Astrocyte (in vitro differentiated cells and primary cell): ENCODE measurements around the gene CREB5. TPM values are rescaled to one million over a fixed set of nuclear protein-coding genes. Genes with fewer than 3 reads are reported as not detected.
A peak's percentile ranks its signal among the peaks of the same experiment; 100 is the strongest.
"Not testable (repeated sequence)": the region's sequence is repeated elsewhere in the genome, so short reads cannot be mapped to it uniquely, and the experiment has no call there.

Experiments used
- DNase-seq: peaks from one replicate; pipeline ENCODE4 v3.0.0-alpha.2; 2010; ENCODE audit warnings: low read depth
- FAIRE-seq: peaks from 2 replicates; lab custom pipeline; 2011; peaks lifted over from hg19 to GRCh38; lab: Jason Lieb, UNC
- H2AFZ ChIP-seq: 2 replicates; pipeline ENCODE4 v1.6.0; 2012; ENCODE audit warnings: low read depth, low read length, inconsistent platforms
- H3K27ac ChIP-seq: 2 replicates; pipeline ENCODE4 v1.5.1; 2011; ENCODE audit warnings: low read depth, low read length, inconsistent platforms
- H3K27me3 ChIP-seq: 2 replicates; pipeline ENCODE4 v1.6.0; 2011; ENCODE audit warnings: low read length, inconsistent platforms; ENCODE audit not compliant: insufficient read depth
- H3K36me3 ChIP-seq: 2 replicates; pipeline ENCODE4 v1.5.1; 2011; ENCODE audit warnings: low read length, inconsistent platforms; ENCODE audit not compliant: insufficient read depth
- H3K4me1 ChIP-seq: 2 replicates; pipeline ENCODE4 v1.5.1; 2011; ENCODE audit warnings: low read length, inconsistent platforms; ENCODE audit not compliant: insufficient read depth
- H3K4me2 ChIP-seq: 2 replicates; pipeline ENCODE4 v1.6.0; 2012; ENCODE audit warnings: low read length, inconsistent platforms
- H3K4me3 ChIP-seq: 2 replicates; pipeline ENCODE4 v1.5.1; 2011; ENCODE audit warnings: low read depth, mild to moderate bottlenecking, low read length, inconsistent platforms; ENCODE audit not compliant: insufficient read depth
- H3K79me2 ChIP-seq: 2 replicates; pipeline ENCODE4 v1.6.0; 2012; ENCODE audit warnings: mild to moderate bottlenecking, low read length, inconsistent platforms; ENCODE audit not compliant: insufficient read depth
- H3K9ac ChIP-seq: 2 replicates; pipeline ENCODE4 v1.6.0; 2012; ENCODE audit warnings: mild to moderate bottlenecking, low read length, inconsistent platforms
- H3K9me3 ChIP-seq: 2 replicates; pipeline ENCODE4 v1.5.1; 2012; ENCODE audit warnings: low read depth, mild to moderate bottlenecking, low read length, inconsistent platforms; ENCODE audit not compliant: insufficient read depth
- H4K20me1 ChIP-seq: 2 replicates; pipeline ENCODE4 v1.6.0; 2012; ENCODE audit warnings: low read length, inconsistent platforms; ENCODE audit not compliant: insufficient read depth
- H3K27ac Mint-ChIP-seq: one replicate; pipeline ENCODE4 v1.8.0; 2021; ENCODE audit warnings: mild to moderate bottlenecking, mixed read lengths; ENCODE audit not compliant: unreplicated experiment
- H3K27me3 Mint-ChIP-seq: one replicate; pipeline ENCODE4 v1.8.0; 2021; ENCODE audit warnings: low read depth, mixed read lengths; ENCODE audit not compliant: unreplicated experiment
- H3K36me3 Mint-ChIP-seq: one replicate; pipeline ENCODE4 v1.8.0; 2021; ENCODE audit warnings: low read depth, mixed read lengths; ENCODE audit not compliant: unreplicated experiment
- H3K4me1 Mint-ChIP-seq: one replicate; pipeline ENCODE4 v1.8.0; 2021; ENCODE audit warnings: low read depth, mixed read lengths; ENCODE audit not compliant: unreplicated experiment
- H3K4me3 Mint-ChIP-seq: one replicate; pipeline ENCODE4 v1.8.0; 2021; ENCODE audit warnings: mild to moderate bottlenecking, moderate library complexity, mixed read lengths; ENCODE audit not compliant: unreplicated experiment
- H3K9me3 Mint-ChIP-seq: one replicate; pipeline ENCODE4 v1.8.0; 2021; ENCODE audit warnings: mild to moderate bottlenecking, mixed read lengths; ENCODE audit not compliant: unreplicated experiment
- CTCF ChIP-seq: IDR thresholded peaks from 2 replicates; pipeline ENCODE4 v1.5.1; 2011; ENCODE audit warnings: low read depth, mild to moderate bottlenecking, inconsistent platforms, low read length, moderate library complexity; ENCODE audit not compliant: insufficient read depth
- EZH2 ChIP-seq: IDR thresholded peaks from 2 replicates; pipeline ENCODE4 v1.6.1; 2012; ENCODE audit warnings: mild to moderate bottlenecking, low read length, inconsistent platforms; ENCODE audit not compliant: insufficient read depth
- total RNA-seq: library from RNA; stranded (reverse); gene quantifications from 2 replicates; pipeline ENCODE4 v1.2.1, GENCODE V29; 2021

CREB5 gene
- total RNA-seq, 1 donor from 2014 or later = 25.4 TPM

GRCh38 chr7:28823582-28823981 is 411.3 kb downstream of the CREB5 start:
- Histone ChIP-seq H3K9me3 (no peaks in the 10 kb centered on the region), H4K20me1 (no peaks in the 10 kb centered on the region), H3K4me3 (no peak overlapping the region), H3K4me1 (no peaks in the 10 kb centered on the region), H3K79me2 (no peaks in the 10 kb centered on the region), H3K27ac (no peak overlapping the region), H3K4me2 (no peak overlapping the region), H3K36me3 (peaks cover 12% of the 10 kb centered on the region), H3K9ac (no peak overlapping the region), H2AFZ (no peak overlapping the region), H3K27me3 (no peaks in the 10 kb centered on the region)
- DNase-seq (no peak), FAIRE-seq (no peak)
- Mint-ChIP-seq H3K4me3 (no peak overlapping the region), H3K36me3 (peaks cover 14% of the 10 kb centered on the region), H3K4me1 (peaks cover 6% of the 10 kb centered on the region), H3K9me3 (no peaks in the 10 kb centered on the region), H3K27me3 (no peaks in the 10 kb centered on the region), H3K27ac (no peak overlapping the region)
- TF ChIP-seq CTCF = no peak
- no peak for TF ChIP-seq EZH2

- H2AFZ ChIP-seq, H3K4me2 ChIP-seq, H3K4me3 Mint-ChIP-seq, H4K20me1 ChIP-seq, H3K9ac ChIP-seq, H3K27me3 Mint-ChIP-seq, H3K9me3 ChIP-seq, H3K79me2 ChIP-seq, DNase-seq, H3K36me3 ChIP-seq, H3K4me1 Mint-ChIP-seq, H3K27me3 ChIP-seq, H3K36me3 Mint-ChIP-seq, H3K4me1 ChIP-seq, H3K27ac ChIP-seq, H3K4me3 ChIP-seq, H3K27ac Mint-ChIP-seq, H3K9me3 Mint-ChIP-seq, FAIRE-seq: not testable (repeated sequence)
Measured at GRCh38 chr7:28825817-28826448, 413.6 kb downstream of the CREB5 start.

GRCh38 chr7:28830846-28831245 is 418.5 kb downstream of the CREB5 start:
- TF ChIP-seq EZH2 = no peak
- TF ChIP-seq CTCF = no peak
- no peaks in the 10 kb centered on the region for H3K36me3 ChIP-seq
- no peak overlapping the region for H3K27ac ChIP-seq
- H3K4me3 ChIP-seq = no peak overlapping the region
- H3K27me3 Mint-ChIP-seq = no peaks in the 10 kb centered on the region
- H4K20me1 ChIP-seq = no peaks in the 10 kb centered on the region
- no peak overlapping the region for H2AFZ ChIP-seq
- DNase-seq (peak; percentile 29), FAIRE-seq (no peak)
- H3K79me2 ChIP-seq = no peaks in the 10 kb centered on the region
- H3K27me3 ChIP-seq = no peaks in the 10 kb centered on the region
- no peak overlapping the region for H3K9ac ChIP-seq
- H3K4me2 ChIP-seq = no peak overlapping the region
- no peaks in the 10 kb centered on the region for H3K9me3 Mint-ChIP-seq
- H3K27ac Mint-ChIP-seq = no peak overlapping the region
- H3K4me1 Mint-ChIP-seq = peaks cover 10% of the 10 kb centered on the region
- H3K4me3 Mint-ChIP-seq = no peak overlapping the region
- peaks cover 3% of the 10 kb centered on the region for H3K36me3 Mint-ChIP-seq
- no peaks in the 10 kb centered on the region for H3K9me3 ChIP-seq
- H3K4me1 ChIP-seq = no peaks in the 10 kb centered on the region
